ENCODE data around the gene PARL. TPM values are rescaled to one million over a fixed set of nuclear protein-coding genes. Genes with fewer than 3 reads are reported as not detected.
"Not testable (repeated sequence)": the region's sequence is repeated elsewhere in the genome, so short reads cannot be mapped to it uniquely, and the experiment has no call there.

Gene PARL
- total RNA-seq, 1 donor from 2014 or later = 39.2 TPM

GRCh38 chr3:183884097-183884426 lies 618 bp downstream of the PARL start:
- Mint-ChIP-seq H3K36me3 (ENCODE audit: low read depth) (peaks cover 3% of the 10 kb centered on the region), H3K27me3 (ENCODE audit: low read depth) (no peaks in the 10 kb centered on the region), H3K9me3 (ENCODE audit: low read depth) (no peaks in the 10 kb centered on the region), H3K27ac (ENCODE audit: unreplicated experiment) (peak overlapping the region; percentile 91), H3K4me3 (ENCODE audit: unreplicated experiment) (peak overlapping the region; percentile 90), H3K4me1 (ENCODE audit: low read depth) (peaks cover 33% of the 10 kb centered on the region)
- DNase-seq (ENCODE audit: low spot score) = no peak
- TF ChIP-seq CTCF (IDR thresholded peaks at IDR 0.05) = no peak

GRCh38 chr3:183883291-183884096 lies 1.2 kb downstream of the PARL start:
- DNase-seq (ENCODE audit: low spot score) = no peak
- Mint-ChIP-seq H3K36me3 (ENCODE audit: low read depth) (peaks cover 4% of the 10 kb centered on the region), H3K9me3 (ENCODE audit: low read depth) (no peaks in the 10 kb centered on the region), H3K4me1 (ENCODE audit: low read depth) (peaks cover 33% of the 10 kb centered on the region), H3K4me3 (ENCODE audit: unreplicated experiment) (peak overlapping the region; percentile 90), H3K27ac (ENCODE audit: unreplicated experiment) (peak overlapping the region; percentile 91), H3K27me3 (ENCODE audit: low read depth) (no peaks in the 10 kb centered on the region)
- TF ChIP-seq CTCF (IDR thresholded peaks at IDR 0.05) = no peak

- Mint-ChIP-seq H3K9me3 (ENCODE audit: low read depth) (no peaks in the 10 kb centered on the region), H3K36me3 (ENCODE audit: low read depth) (peaks cover 6% of the 10 kb centered on the region), H3K4me1 (ENCODE audit: low read depth) (peaks cover 29% of the 10 kb centered on the region), H3K27ac (ENCODE audit: unreplicated experiment) (peak overlapping the region; percentile 22), H3K27me3 (ENCODE audit: low read depth) (no peaks in the 10 kb centered on the region), H3K4me3 (ENCODE audit: unreplicated experiment) (no peak overlapping the region)
- no peak for DNase-seq (ENCODE audit: low spot score)
- no peak for TF ChIP-seq CTCF (IDR thresholded peaks at IDR 0.05)
Measured at GRCh38 chr3:183880121-183880520, 4.6 kb downstream of the PARL start.

GRCh38 chr3:183879243-183879642 lies 5.4 kb downstream of the PARL start:
- no peak for TF ChIP-seq CTCF (IDR thresholded peaks at IDR 0.05)
- Mint-ChIP-seq H3K27ac (ENCODE audit: unreplicated experiment) (no peak overlapping the region), H3K9me3 (ENCODE audit: low read depth) (no peaks in the 10 kb centered on the region), H3K27me3 (ENCODE audit: low read depth) (no peaks in the 10 kb centered on the region), H3K4me1 (ENCODE audit: low read depth) (peaks cover 24% of the 10 kb centered on the region), H3K36me3 (ENCODE audit: low read depth) (peaks cover 6% of the 10 kb centered on the region), H3K4me3 (ENCODE audit: unreplicated experiment) (no peak overlapping the region)
- no peak for DNase-seq (ENCODE audit: low spot score)

GRCh38 chr3:183878071-183878470 lies 6.6 kb downstream of the PARL start:
- H3K4me3 Mint-ChIP-seq (ENCODE audit: unreplicated experiment) = no peak overlapping the region

GRCh38 chr3:183877227-183877626 lies 7.5 kb downstream of the PARL start:
- H3K4me1 Mint-ChIP-seq (ENCODE audit: low read depth); DNase-seq (ENCODE audit: low spot score); H3K36me3 Mint-ChIP-seq (ENCODE audit: low read depth); H3K4me3 Mint-ChIP-seq (ENCODE audit: unreplicated experiment); H3K27me3 Mint-ChIP-seq (ENCODE audit: low read depth); H3K9me3 Mint-ChIP-seq (ENCODE audit: low read depth): not testable (repeated sequence)
- peak overlapping the region; percentile 1 for H3K27ac Mint-ChIP-seq (ENCODE audit: unreplicated experiment)

More at GRCh38 chr3:183878071-183878470, 6.6 kb downstream of the PARL start:
- Mint-ChIP-seq H3K27me3 (ENCODE audit: low read depth) (no peaks in the 10 kb centered on the region), H3K36me3 (ENCODE audit: low read depth) (peaks cover 6% of the 10 kb centered on the region), H3K27ac (ENCODE audit: unreplicated experiment) (no peak overlapping the region), H3K4me1 (ENCODE audit: low read depth) (peaks cover 16% of the 10 kb centered on the region), H3K9me3 (ENCODE audit: low read depth) (no peaks in the 10 kb centered on the region)
- DNase-seq (ENCODE audit: low spot score) = no peak
- no peak for TF ChIP-seq CTCF (IDR thresholded peaks at IDR 0.05)

Data from chondrocyte (in vitro differentiated cells).